Right lobe of liver (tissue), 4 donors: ENCODE data around the gene RALY.

Source experiments
- CTCF ChIP-seq, 4 donors: fragments of 200-600 bp in 3 of 4; fragments of 450-650 bp in 1 of 4; IDR thresholded peaks; one replicate each; pipeline versions ENCODE4 v1.5.1 to v1.8.0; 2016 to 2022; ENCODE audit warnings: antibody characterized with exemption in 4 of 4, mild to moderate bottlenecking in 2 of 4
- POLR2A ChIP-seq: fragments of 450-650 bp; IDR thresholded peaks from one replicate; pipeline ENCODE4 v1.6.1; 2017; ENCODE audit warnings: antibody characterized with exemption, mild to moderate bottlenecking
- donor health status: DM: no; HTN: no; CAD: no.
- donor health status: DM: no; HTN: no; CAD: no.
- donor health status: DM: no; HTN: yes; CAD: no.

DNA sequence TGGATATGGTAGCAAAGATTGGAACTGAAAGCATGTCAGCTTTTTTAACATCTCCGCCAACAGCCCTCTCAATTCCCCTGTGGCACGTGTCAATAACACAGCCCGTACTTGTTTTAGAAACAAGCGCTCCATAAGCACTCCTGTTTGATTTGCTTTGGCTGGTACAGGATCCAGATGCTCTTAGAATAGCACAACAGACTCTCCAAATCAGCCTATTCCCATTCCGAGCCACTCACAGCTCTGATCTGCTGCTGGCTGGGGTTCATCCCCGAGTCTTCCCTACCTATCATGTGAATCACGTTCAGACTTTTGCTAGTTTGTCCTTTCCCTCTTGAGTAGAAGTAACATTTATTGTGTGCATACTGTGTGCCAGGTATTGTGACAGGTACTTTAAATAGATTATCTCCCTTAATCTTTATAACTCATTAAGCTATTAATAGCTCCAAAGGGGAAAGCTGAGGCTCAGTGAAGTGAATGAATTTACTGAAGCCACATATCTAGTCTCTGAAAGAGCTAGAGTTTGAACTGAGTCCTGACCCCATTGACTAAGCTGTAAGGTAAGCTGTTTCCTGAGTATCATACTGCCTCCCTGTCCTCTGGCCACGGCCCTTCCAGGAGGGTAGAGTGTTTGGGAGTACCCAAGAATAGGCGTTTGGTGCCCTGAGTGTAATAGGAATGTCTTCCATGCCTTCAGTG is 46.7 kb downstream of the RALY start:
- TF ChIP-seq CTCF (IDR thresholded peaks at IDR 0.05) (no peak), POLR2A (no peak)
